Fibroblast of the aortic adventitia (primary cell): ENCODE data around the gene TNC. TPM values are rescaled to one million over a fixed set of nuclear protein-coding genes. Genes with fewer than 3 reads are reported as not detected.

ENCODE experiments used
- DNase-seq: peaks from one replicate; pipeline ENCODE4 v3.0.0-alpha.2; 2010; ENCODE audit warnings: low read depth
- H3K4me3 ChIP-seq: 2 replicates; pipeline ENCODE4 v1.5.1; 2011; ENCODE audit warnings: low read depth, mild to moderate bottlenecking, control low read depth, low read length, moderate library complexity
- CTCF ChIP-seq: IDR thresholded peaks from 2 replicates; pipeline ENCODE4 v1.5.1; 2011; ENCODE audit warnings: mild to moderate bottlenecking, low read length, control low read depth, inconsistent platforms; ENCODE audit not compliant: insufficient read depth
- total RNA-seq: library from RNA; depleted of rRNA; stranded (reverse); fragments of >200 nt; gene quantifications from 2 replicates; pipeline ENCODE4 v1.2.3, GENCODE V29; 2012; ENCODE audit warnings: low replicate concordance

Gene TNC
- total RNA-seq, 1 donor, result 49.7 TPM

- no peak for DNase-seq
- TF ChIP-seq CTCF, result no peak
- no peak overlapping the region for H3K4me3 ChIP-seq
Observed at GRCh38 chr9:115046199-115046598, 71.8 kb downstream of the TNC start.

- no peak for TF ChIP-seq CTCF
- H3K4me3 ChIP-seq, result no peak overlapping the region
- DNase-seq, result no peak
Observed at GRCh38 chr9:115043632-115044031, 74.3 kb downstream of the TNC start.

- H3K4me3 ChIP-seq, result no peak overlapping the region
- peak; percentile 54 for DNase-seq
- no peak for TF ChIP-seq CTCF
Observed at GRCh38 chr9:115042781-115043509, 75.0 kb downstream of the TNC start.

- H3K4me3 ChIP-seq, result no peak overlapping the region
- no peak for TF ChIP-seq CTCF
- DNase-seq, result no peak
Observed at GRCh38 chr9:115039516-115040120, 78.3 kb downstream of the TNC start.

- no peak for TF ChIP-seq CTCF
- H3K4me3 ChIP-seq, result no peak overlapping the region
- no peak for DNase-seq
Observed at GRCh38 chr9:115038178-115038577, 79.8 kb downstream of the TNC start.

GRCh38 chr9:115036691-115037090 is 81.3 kb downstream of the TNC start:
- H3K4me3 ChIP-seq, result no peak overlapping the region
- no peak for TF ChIP-seq CTCF

More at GRCh38 chr9:115036691-115037090, 81.3 kb downstream of the TNC start:
- no peak for DNase-seq
